ENCODE measurements around the gene ZFP57.
"Not testable (repeated sequence)": the region's sequence is repeated elsewhere in the genome, so short reads cannot be mapped to it uniquely, and the experiment has no call there.

The ZFP57 gene

DNA sequence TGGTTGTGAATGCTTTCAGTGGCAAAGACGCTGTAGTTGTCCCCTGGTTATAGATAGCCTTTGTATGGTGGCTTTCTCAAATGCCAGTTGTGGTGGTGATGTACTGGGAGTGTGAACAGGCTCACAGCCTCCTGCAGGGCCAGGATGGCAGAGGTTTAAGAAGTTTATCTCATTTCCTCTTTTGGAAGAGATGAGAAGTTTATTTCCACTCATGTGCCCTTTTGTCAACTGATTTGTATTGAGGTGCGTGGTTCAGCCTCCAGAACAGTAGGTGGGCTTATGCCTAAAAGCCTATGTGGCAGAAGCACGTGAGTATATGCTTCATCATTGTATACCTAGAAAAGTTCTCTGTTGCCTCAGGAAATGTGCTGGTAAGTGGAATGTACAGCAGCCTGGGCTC, 13.7 kb upstream of the ZFP57 start:
- no peak for DNase-seq

DNA sequence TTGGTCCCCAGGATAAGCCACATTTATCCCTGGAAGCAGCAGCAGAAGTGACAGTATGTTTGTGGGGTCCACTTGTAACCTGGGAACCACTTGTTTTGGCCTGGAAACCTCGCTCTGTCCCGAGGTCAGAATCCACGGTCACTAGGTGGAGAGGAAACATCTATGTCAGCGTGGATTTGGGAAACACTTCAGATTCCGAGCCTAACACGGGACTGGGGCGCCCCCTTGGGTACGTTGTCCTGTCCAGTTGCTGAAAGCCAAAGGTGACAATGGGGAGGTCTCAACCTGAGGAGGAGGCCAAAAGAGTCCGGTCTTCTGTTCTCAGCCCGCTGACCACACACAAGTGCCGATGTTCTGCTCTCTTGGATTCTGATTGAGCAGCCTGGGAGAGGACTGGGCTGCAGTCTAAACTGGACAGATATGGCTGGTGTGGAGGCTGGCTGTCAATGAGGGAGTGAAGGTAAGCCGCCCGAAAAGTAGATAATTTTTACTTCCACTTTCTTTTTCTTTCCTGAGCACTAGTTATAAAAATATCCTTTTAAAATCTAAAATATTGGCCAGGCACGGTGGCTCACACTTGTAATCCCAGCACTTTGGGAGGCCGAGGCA, 4.9 kb upstream of the ZFP57 start:
- no peak for DNase-seq

DNA sequence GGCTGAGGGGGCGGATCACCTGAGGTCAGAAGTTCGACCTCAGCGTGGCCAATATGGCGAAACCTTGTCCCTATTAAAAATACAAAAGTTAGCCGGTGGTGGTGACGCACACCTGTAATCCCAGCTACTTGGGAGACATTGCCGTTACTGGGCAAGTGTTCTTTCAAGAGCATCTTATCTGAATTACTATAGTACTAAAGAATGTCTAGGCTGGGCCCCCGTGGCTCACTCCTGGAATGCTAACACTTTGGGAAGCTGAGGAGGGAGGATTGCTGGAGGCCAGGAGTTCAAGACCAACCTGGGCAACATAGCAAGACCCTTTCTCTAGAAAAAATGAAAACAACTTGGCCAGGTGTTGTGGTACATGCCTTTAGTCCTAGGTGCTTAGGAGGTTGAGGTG, 859 bp upstream of the ZFP57 start:
- no peak for DNase-seq

DNA sequence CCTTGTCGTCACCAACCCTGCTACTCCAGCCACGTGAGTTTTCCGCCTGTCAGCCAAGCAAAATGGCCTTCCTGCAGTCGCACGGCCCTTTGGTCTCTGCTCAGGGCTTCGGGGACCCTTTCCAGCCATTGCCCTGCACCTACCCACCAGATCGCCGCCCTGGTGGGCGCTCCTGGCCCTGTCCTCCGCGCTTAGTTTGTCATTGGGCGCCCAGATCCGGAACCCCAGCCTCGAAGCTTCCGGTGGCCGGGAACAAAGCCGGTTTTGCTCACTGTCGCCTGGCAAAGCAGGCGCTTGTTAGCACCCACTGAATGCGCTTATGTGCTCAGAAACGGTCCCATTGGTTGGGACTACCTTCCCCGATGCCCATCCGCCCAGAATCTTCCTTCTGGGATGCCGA, 536 bp downstream of the ZFP57 start:
- DNase-seq: no peak

DNA sequence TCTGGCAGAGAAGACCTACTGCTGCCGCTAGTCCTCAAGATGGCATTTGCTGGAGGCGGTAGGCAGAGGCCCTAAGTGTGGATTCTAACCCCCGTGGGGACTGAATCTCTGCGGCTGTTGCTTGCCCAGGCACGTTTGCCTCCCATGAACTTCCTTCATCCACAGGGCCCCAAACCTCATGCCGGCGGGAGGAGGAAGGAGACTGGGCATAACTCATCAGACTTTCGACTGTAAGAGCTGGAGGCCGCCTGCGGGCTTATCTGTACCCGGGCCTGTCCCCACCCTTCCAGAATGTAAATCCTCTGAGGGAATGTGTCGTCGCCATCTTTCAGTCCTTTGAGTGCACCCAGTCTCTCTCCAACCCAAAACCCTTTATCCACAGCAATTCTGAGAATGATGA, 990 bp downstream of the ZFP57 start:
- DNase-seq: no peak

DNA sequence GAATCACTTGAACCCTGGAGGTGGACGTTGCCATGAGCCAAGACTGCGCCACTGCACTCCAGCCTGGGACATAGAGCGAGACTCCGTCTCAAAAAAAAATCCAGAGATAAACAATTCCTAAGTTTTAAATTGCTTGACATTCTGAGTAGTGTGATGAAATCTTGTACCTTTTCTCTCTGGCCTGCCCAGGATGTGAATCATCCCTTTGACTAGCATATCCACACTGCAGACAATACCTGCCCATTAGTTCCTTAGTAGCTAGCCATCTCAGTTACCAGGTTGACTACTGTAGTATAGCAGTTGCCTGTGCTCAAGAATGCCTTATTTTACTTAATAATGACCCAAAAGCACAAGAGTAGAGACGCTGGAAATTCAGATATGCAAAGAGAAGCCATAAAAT, 2.8 kb downstream of the ZFP57 start:
- DNase-seq: no peak

DNA sequence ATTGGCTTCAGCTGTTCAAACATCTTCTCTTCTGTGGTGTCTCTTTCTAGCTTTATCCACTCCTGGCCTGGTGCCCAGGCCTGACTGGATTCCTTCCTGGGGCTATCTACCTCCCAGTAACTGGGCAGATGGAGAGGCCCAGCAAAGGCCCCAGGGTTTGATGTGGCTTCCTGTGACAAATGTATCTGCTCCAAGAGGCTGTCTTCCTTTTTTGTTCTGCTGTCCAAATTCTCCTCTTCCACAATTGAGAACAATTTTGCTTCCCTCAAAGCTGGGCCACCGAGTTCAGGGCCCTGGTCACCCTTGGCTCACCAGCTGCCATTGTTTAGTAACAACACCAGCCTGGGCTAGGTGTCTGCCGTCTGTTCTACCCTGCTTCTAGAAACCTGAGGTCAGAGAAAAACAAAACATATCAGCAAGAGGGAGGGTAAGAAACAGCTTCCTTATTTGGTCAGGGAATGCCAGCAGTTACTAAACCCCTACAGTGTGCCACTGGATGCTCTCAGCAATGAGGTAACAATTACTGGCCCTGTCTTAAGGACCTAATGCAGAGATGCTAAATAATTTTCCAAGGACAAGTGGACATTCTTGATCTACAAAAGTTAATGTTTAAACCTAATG, 3.9 kb downstream of the ZFP57 start:
- DNase-seq: no peak

DNA sequence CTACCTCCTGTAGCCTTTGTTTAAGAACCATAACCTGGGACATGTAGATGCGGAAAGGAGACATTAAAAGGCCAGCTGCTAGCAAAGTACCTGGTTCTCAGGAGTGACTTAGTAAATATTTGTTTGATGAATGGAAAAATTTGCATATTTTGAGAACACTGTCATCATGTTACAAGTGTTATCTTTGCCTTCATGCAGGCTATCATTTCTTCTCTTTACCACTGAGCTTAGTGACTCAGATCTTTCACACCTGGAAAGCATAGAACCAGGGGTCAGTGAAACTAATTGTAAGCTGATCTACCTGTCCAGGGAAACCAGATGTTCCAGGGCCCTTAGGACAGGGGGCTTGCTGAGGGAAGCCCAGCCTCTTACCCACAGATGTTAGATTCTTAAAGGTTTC, 5.4 kb downstream of the ZFP57 start:
- DNase-seq: no peak

DNA sequence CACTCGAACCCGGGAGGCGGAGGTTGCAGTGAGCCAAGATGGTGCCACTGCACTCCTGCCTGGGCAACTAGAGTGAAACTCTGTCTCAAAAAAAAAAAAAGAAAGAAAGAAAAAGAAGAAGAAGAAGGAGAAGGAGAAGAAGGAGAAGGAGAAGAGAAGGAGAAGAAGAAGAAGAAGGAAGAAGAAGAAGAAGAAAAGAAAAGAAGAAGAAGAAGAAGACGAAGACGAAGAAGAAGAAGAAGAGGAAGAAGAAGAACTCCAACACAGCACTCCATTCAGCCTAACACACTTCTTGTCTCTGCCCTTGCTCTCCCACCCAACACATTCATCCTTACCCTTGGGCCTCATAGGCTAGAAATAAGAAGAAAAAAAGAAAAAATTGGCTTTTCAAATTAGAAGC, 6.9 kb downstream of the ZFP57 start:
- no peak for DNase-seq

DNA sequence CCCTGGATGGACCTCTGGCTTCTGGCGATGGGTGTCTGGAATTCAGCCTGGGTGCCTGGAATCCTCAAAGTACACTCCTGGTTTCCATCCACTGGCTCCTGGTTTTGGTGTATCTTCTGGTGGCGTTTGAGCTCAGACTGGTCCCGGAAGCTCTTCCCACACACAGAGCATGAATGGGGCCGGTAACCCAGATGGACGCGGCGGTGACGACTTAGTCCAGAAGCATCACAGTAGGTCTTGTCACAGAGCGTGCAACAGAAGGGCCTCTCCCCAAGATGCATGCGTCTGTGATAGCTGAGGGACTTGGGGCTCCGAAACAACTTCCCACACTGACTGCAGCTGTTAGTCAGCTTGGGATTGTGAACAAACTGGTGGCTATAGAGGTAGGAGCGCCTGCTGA, 7.8 kb downstream of the ZFP57 start:
- DNase-seq: no peak

DNA sequence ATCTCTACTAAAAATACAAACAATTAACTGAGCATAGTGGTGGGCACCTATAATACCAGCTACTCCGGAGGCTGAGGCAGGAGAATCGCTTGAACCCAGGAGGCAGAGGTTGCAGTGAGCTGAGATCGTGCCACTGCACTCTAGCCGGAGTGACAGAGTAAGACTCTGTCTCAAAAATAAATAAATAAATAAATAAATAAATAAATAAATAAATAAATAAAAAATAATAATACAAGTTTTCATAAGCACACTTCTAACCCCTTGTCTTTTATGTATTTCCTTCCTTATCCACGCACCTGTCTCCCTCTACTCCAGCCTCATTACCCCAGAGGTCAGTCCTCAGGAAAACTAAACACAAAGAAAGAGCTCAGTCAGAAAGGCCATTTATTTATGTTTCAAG, 8.8 kb downstream of the ZFP57 start:
- DNase-seq: not testable (repeated sequence)

DNA sequence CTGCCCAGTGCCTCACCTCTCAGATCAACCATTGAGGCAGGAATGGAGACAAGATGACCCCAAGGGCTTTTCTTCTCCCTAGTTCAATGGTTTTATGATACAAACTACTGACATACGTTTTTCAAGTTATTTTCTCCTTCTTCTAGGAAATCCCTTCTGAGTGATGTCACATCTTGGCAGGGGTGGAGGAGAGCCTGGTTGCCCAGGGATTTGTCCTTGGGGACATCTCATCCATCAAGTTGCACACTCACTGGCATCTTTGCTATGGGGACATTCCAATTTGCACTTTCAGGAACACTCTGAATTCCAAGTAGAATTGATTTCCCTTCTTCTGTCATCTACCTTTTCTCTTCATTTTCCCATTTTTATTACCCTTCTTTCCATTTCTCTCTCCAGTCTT, 9.9 kb downstream of the ZFP57 start:
- no peak for DNase-seq

DNA sequence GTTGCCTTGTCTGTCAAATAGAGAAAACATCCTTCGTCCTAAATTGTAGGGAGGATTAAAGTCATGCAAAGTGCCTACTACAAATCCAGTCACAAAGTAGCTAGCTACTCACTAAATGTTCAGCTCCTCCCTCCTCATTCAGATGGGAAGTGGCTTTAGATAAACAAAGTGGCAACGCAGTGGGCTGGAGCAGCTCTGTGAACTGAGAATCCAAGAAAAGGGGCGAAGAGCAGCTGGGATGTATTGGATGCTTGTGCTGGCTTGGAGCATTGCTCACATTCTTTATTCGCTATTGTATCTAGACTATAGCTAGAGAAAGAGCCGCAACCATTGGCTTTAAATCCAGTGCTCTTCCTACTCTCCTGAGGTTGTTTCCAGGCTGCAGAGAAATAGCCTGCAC, 13.8 kb downstream of the ZFP57 start:
- DNase-seq: no peak

DNA sequence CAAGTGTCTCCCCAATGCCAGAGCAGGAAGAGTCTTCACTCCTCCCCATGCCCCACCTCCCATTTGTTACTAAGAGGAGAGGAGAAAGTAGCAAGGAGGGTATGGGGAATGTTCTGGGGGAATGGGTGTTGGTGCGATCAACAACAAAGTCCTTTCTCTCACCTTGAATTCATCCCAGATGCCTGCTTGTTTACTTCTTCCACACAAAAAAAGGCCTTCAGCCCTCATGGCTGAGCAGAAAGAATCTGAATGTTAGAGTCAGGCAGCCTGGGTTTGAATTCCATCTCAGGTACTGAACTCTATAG, 14.2 kb downstream of the ZFP57 start:
- no peak for DNase-seq

DNA sequence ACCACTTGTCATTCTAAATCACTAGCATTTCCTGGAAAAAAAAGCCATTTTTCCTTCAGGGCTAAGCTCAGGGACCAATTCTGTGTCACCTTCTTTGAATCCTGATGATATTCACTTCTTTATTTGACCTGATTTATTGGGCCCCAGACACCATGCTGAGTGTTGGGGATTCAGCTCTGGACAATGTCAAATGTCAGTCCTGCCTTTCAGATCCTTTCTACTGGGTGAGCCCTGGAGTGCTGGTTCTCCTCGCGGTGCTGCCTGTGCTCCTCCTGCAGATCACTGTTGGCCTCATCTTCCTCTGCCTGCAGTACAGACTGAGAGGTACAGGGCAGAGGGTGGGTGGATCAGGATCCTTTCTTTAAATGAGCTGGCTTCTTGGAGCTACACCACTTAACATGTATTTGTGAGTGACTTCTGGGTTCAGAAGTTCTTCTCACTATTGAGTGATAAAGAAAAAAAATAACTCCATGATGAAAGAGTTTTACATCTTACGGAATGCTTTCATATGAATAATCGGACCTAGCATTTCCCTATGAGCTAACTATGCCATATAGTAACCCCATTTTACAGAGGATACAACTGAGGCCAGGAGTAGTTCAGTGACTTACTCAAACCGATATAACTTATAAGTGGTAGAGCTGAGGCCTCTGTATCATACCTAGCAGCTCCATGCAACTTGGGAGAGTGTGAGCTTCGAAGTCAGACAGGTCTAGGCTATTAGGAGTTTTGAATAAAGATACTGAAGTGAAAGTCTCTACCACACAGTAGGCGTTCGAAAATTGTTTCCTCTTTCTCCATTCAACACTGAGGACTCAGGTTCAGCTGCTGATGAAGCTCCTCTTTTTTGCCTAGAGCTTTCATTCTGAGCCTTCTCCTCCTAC, 14.8 kb downstream of the ZFP57 start:
- DNase-seq: no peak

DNA sequence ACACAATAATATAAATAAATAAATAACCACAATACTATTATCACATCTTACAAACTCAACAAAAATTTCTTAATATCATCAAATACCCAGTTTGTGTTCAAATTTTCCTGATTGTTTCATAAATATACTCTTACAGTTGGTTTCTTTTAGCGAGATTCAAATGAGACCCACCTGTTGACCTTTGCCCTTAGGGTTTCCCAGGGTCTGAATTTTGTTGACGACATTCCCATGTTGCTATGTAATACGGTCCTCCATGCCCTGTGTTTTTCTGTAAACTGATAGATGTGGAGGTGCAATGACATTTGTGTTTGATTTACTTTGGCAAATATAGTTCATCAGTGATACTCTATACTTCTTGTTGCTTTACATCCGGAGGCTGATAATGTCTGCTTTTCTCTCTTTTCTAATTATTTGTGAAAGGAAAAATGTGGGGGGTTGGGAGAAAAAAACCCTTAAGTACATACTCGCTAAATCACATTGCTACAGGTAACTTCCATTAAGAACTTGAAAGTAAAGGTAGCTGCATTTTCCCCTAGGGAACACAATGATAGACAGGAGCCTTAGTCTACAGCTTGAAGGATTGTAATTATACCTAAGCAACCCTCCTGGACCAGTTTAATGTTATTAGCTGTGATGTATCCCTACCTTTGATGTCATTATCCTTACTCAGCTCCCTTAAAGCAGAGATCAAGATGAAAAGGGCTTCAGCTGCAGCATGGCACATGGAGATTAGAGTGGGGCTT, 17.5 kb downstream of the ZFP57 start:
- DNase-seq: no peak

DNA sequence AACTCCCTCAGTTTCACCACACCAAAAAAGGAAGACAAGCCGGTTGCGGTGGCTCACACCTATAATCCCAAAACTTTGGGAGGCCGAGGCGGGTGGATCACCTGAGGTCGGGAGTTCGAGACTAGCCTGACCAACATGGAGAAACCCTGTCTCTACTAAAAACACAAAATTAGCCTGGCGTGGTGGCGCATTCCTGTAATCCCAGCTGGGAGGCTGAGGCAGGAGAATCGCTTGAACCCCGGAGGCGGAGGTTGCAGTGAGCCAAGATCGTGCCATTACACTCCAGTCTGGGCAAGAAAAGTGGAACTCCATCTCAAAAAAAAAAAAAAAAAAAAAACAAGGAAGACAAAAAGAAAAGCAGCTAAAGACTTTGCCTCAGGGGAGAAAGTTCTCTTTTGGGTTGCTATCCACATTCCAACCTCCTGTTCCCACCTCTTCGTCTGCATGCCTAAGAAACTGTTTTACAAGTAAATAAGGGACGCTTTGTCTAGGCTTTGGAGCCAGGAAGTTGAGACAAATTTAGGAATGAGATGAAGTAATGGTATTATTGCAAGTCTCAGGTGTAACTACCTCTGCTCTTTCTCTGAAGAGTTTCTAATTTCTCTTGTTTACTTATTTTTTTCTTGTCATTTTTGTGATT, 19.3 kb downstream of the ZFP57 start:
- DNase-seq: not testable (repeated sequence)

DNA sequence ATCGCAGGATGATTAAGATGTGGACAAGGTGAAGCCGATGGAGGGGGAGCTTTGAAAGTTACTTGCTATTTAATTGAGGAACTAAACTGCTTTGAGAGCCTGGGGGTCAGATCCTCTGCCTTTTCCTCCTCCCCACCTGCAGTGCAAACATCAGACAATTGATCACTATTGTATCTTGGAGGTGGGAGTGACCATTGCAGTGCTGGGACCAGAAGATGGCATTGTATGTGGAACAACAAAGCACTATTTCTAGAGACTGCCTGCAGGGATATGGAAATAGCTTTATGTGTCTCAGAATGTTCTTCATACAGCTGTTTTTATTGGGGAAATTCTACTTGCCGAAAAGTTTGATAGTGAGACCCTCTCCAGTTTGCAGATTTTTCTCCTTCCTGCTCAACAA, 19.9 kb downstream of the ZFP57 start:
- DNase-seq: no peak

DNA sequence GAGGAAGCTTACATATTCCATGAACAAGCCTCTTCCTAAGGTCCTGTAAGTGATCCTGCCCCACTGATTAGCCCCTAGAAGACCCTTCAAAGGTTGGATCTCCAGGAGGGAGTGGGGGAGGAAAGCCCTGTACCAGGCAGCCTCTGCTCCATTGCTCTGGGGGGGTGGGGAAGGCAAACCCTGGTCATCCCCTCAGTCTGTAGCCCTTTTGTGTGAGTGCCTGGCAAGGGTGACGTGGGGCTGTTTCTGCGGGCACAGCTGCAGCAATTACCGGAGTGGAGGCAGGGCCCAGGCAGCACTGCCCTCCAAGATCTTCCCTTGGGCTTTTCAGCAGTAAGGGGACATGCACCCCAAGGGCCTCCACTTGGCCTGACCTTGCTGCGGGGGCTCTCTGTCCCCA, 24.2 kb downstream of the ZFP57 start, which contains the start of gene MOG:
TSS of gene MOG (plus strand) at position 295 of the 400 bp plus-strand sequence. CDS start 118 bp downstream, outside the sequence.
- no peak for DNase-seq

DNA sequence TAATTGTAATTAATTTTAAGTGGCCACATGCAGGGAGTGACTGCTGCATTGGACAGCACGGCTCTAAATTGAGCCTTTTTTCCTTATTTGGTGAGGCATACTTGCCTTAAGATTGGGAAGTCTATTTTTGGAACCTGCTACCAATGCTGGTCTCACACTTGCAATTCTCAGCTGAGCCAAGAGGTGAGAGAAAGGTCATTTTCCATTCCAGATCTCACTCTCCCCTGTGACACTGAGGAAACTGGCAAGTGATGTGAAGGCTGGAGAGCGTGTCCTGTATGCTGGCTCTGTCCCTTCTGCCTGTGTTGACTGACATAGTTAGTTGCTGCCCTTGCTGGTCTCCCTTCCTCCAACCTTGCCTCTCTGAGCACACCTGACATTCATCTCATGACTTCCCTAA, 24.8 kb downstream of the ZFP57 start:
- no peak for DNase-seq

DNA sequence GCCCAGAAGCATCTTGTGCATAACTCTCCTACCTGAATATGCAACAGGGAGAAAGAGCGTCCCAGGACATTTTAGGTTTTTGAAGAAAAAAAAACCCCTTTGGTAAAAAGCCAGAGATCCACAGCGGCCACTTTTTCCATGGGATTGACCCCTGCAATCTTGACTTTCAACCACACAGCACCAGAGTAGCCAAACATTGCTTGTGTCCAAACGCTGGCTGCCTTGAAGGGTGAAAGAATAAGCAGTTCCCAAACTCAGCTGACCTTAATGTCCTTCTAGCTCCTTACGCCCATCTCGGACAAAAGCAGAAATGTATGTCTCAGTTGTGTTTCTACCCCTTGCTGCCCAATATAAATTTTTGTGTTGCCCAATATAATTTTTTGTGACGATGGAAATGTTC, 25.3 kb downstream of the ZFP57 start:
- no peak for DNase-seq

DNA sequence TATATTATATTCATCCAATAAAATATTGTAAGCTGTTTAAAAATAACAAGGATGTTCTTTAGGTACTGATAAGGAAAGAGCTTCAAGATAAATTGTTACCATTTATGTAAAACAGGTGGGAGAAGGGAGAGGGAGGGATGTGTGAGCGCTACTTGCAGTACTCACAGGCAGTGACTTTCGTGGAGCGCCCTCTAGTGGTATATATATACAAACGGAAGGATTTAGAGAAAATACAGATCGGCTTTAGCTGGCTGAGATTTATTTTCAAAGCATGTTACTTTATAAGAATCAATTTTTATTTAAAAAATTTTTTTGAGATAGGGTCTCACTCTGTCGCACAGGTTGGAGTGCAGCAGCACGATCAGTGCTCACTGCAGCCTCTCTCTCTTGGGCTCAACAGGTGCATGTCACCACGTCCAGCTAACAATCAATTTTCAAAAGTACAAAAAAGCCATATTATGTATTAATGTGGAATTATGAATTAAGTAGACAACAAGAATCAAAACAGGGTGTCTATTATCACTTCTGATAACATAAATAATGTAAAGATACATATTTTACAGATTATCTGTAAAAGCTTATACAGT, 27.4 kb downstream of the ZFP57 start:
- peak; percentile 60 for DNase-seq

DNA sequence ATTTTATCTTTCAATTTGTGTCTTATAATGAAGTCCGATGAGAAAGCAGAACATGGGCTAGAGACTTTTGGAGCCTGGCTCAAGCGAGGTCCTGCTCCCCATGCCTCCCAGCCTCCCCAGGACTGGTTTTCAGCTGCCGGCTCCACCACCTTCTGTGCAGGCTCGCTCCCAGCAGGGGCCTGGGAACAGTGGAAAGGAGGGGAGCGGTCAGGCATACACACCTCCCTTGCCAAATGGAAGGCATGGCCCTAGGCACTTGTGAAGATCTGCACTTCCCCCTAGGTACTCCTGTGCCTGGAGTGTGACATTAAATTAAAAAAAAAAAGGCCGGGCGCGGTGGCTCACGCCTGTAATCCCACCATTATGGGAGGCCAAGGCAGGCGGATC, 28.8 kb downstream of the ZFP57 start:
- DNase-seq: no peak

Measured in NCI-H446 treated with DMSO at 0.1 percent for 48 hours (cell line).